Pericardium fibroblast (primary cell): ENCODE data around the gene SSB. TPM values are rescaled to one million over a fixed set of nuclear protein-coding genes. Genes with fewer than 3 reads are reported as not detected.

Experiments
- total RNA-seq: library from RNA; depleted of rRNA; stranded (reverse); fragments of >200 nt; gene quantifications from 2 replicates; pipeline ENCODE4 v1.2.3, GENCODE V29; 2015

Gene SSB
- 67.0 and 89.0 TPM in 2 replicates for total RNA-seq

GRCh38 chr2:169798718-169799592, at the start of gene SSB:
SSB (plus strand) TSS chr2:169798871; CDS start chr2:169800961, 2,090 bp downstream.

GRCh38 chr2:169824373-169825333, 26.0 kb downstream of the SSB start, which contains the start of gene METTL5:
METTL5 (minus strand) TSS chr2:169824905; CDS start chr2:169824597, 308 bp downstream.

GRCh38 chr2:169827272-169828140, 28.8 kb downstream of the SSB start, which contains the start of gene UBR3:
UBR3 (plus strand) TSS chr2:169827454; CDS start chr2:169827508, 54 bp downstream.

Other genes with a start within 250 kb of the SSB start
- 7.0 and 8.8 TPM in 2 replicates for gene FASTKD1, start 225.0 kb upstream of the SSB start, total RNA-seq
- gene PPIG, start 214.5 kb upstream of the SSB start, total RNA-seq, result 12.5 and 14.2 TPM in 2 replicates
- not detected in 2 replicates for gene CFAP210, start 104.5 kb upstream of the SSB start, total RNA-seq
- 0.60 and 1.1 TPM in 2 replicates for gene PHOSPHO2, start 104.4 kb upstream of the SSB start, total RNA-seq
- 0.35 and 1.0 TPM in 2 replicates for gene KLHL23, start 65.0 kb upstream of the SSB start, total RNA-seq
- gene METTL5, start 26.0 kb downstream of the SSB start, total RNA-seq, result 50.4 and 99.0 TPM in 2 replicates
- 13.1 and 13.4 TPM in 2 replicates for gene UBR3, start 28.6 kb downstream of the SSB start, total RNA-seq